GM23338 (cell line): Measurements from ENCODE around the gene CLDN16.

Experiments used
- CREB1 ChIP-seq: fragments of 250-450 bp; sonication (Bioruptor Pico); IDR thresholded peaks from 2 replicates; pipeline ENCODE4 v1.5.0; 2020; ENCODE audit warnings: low read depth, mild to moderate bottlenecking, moderate library complexity
- ETS1 ChIP-seq: IDR thresholded peaks from 2 replicates; pipeline ENCODE4 v1.6.1; 2016; ENCODE audit warnings: antibody characterized with exemption
- EZH2 ChIP-seq: fragments of 200-600 bp; sonication (generic); IDR thresholded peaks from one replicate; pipeline ENCODE4 v1.8.0; 2017; ENCODE audit warnings: antibody characterized with exemption, mild to moderate bottlenecking, low read depth; ENCODE audit not compliant: unreplicated experiment
- EZH2phosphoT487 ChIP-seq: fragments of 200-600 bp; sonication (generic); IDR thresholded peaks from one replicate; pipeline ENCODE4 v1.8.1; 2018; ENCODE audit warnings: antibody characterized with exemption; ENCODE audit not compliant: unreplicated experiment
- POLR2AphosphoS5 ChIP-seq: IDR thresholded peaks from 2 replicates; pipeline ENCODE4 v1.6.1; 2016; ENCODE audit warnings: antibody characterized with exemption, low read depth
- STAT1 ChIP-seq: IDR thresholded peaks from one replicate; pipeline ENCODE4 v1.6.1; 2016; ENCODE audit warnings: antibody characterized with exemption; ENCODE audit not compliant: unreplicated experiment
- TF ChIP-seq, protein P1 (sequence below), 2 experiments: fragments of 200-600 bp in 1 of 2; sonication (generic) in 1 of 2; conservative IDR thresholded peaks; 2 replicates each; pipeline versions ENCODE4 v1.5.1 to v1.6.1; 2016 to 2017; ENCODE audit warnings: antibody characterized with exemption in 2 of 2, low read depth in 2 of 2, mild to moderate bottlenecking in 2 of 2, moderate library complexity in 1 of 2
- TF ChIP-seq, protein P2 (sequence below): IDR thresholded peaks from one replicate; pipeline ENCODE4 v1.6.1; 2018; ENCODE audit warnings: antibody characterized with exemption; ENCODE audit not compliant: unreplicated experiment

- TF ChIP-seq, protein P1, sequence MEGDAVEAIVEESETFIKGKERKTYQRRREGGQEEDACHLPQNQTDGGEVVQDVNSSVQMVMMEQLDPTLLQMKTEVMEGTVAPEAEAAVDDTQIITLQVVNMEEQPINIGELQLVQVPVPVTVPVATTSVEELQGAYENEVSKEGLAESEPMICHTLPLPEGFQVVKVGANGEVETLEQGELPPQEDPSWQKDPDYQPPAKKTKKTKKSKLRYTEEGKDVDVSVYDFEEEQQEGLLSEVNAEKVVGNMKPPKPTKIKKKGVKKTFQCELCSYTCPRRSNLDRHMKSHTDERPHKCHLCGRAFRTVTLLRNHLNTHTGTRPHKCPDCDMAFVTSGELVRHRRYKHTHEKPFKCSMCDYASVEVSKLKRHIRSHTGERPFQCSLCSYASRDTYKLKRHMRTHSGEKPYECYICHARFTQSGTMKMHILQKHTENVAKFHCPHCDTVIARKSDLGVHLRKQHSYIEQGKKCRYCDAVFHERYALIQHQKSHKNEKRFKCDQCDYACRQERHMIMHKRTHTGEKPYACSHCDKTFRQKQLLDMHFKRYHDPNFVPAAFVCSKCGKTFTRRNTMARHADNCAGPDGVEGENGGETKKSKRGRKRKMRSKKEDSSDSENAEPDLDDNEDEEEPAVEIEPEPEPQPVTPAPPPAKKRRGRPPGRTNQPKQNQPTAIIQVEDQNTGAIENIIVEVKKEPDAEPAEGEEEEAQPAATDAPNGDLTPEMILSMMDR (conservative IDR thresholded peaks at IDR 0.05; ENCODE audit: low read depth in 2 of 2), result no peak
- TF ChIP-seq POLR2AphosphoS5, result no peak
- TF ChIP-seq, protein P2, sequence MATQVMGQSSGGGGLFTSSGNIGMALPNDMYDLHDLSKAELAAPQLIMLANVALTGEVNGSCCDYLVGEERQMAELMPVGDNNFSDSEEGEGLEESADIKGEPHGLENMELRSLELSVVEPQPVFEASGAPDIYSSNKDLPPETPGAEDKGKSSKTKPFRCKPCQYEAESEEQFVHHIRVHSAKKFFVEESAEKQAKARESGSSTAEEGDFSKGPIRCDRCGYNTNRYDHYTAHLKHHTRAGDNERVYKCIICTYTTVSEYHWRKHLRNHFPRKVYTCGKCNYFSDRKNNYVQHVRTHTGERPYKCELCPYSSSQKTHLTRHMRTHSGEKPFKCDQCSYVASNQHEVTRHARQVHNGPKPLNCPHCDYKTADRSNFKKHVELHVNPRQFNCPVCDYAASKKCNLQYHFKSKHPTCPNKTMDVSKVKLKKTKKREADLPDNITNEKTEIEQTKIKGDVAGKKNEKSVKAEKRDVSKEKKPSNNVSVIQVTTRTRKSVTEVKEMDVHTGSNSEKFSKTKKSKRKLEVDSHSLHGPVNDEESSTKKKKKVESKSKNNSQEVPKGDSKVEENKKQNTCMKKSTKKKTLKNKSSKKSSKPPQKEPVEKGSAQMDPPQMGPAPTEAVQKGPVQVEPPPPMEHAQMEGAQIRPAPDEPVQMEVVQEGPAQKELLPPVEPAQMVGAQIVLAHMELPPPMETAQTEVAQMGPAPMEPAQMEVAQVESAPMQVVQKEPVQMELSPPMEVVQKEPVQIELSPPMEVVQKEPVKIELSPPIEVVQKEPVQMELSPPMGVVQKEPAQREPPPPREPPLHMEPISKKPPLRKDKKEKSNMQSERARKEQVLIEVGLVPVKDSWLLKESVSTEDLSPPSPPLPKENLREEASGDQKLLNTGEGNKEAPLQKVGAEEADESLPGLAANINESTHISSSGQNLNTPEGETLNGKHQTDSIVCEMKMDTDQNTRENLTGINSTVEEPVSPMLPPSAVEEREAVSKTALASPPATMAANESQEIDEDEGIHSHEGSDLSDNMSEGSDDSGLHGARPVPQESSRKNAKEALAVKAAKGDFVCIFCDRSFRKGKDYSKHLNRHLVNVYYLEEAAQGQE, result no peak
- TF ChIP-seq EZH2, result no peak
- TF ChIP-seq EZH2phosphoT487, result no peak
- no peak for TF ChIP-seq CREB1 (CRISPR knock-in tag)
- no peak for TF ChIP-seq STAT1
- no peak for TF ChIP-seq ETS1
These were observed 2.0 kb upstream of the CLDN16 start for GRCh38 chr3:190385731-190386688.
